GM19463 (cell line): ENCODE results near the gene PPAN.

Experiments
- ATAC-seq: cut with Tn5 transposase; IDR thresholded peaks from one replicate; pipeline ENCODE4 v1.9.1; 2021; ENCODE audit warnings: mild to moderate bottlenecking, moderate library complexity; ENCODE audit not compliant: unreplicated experiment

PPAN gene, protein sequence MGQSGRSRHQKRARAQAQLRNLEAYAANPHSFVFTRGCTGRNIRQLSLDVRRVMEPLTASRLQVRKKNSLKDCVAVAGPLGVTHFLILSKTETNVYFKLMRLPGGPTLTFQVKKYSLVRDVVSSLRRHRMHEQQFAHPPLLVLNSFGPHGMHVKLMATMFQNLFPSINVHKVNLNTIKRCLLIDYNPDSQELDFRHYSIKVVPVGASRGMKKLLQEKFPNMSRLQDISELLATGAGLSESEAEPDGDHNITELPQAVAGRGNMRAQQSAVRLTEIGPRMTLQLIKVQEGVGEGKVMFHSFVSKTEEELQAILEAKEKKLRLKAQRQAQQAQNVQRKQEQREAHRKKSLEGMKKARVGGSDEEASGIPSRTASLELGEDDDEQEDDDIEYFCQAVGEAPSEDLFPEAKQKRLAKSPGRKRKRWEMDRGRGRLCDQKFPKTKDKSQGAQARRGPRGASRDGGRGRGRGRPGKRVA

GRCh38 chr19:10106100-10106936, at the start of gene PPAN:
PPAN (plus strand) TSS chr19:10106362; CDS start chr19:10106395, 33 bp downstream.
- peak; percentile 50 for ATAC-seq

DNA sequence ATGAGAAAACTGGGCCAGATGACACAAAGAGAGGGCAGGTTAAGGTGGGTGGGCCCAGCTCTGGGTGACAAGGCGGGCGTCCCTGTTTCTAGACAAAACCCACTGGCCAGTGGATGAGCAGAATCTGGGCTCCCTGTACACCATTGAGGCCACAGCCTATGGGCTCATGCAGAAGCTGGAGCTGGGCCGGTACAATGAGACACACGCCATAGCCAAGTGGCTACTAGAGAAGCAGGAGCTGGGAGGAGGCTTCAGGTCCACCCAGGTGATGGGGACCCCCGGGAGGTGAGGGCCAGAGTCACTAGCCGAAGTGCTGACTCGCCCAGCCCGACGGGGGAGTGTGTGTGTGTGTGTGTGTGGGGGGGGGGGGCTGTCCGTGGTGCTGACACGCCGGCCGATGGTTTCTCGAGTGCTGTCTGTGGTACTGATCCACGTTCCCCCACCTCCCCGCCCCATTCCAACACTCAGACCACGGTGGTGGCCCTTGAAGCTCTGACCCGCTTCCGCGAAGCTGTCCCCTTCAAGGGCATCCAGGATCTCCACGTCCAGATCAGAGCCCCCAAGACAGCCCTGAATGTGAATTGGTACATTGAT, 44.3 kb upstream of the PPAN start:
- ATAC-seq = no peak

DNA sequence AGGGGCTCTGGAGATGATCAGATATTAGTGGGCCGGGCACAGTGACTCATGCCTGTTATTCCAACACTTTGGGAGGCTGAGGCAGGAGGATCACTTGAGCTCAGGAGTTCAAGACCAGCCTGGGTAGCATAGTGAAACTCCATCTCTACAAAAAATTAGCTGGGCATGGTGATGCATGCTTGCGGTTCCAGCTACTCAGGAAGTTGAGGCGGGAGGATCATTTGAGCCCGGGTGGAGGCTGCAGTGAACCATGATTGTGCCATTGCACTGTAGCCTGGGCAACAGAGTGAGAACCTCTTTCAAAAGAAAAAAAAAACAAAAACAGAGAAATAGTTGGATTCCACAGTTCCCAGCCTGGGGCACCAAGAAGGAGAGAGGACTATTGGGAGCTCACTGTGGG, 38.0 kb upstream of the PPAN start:
- no peak for ATAC-seq

DNA sequence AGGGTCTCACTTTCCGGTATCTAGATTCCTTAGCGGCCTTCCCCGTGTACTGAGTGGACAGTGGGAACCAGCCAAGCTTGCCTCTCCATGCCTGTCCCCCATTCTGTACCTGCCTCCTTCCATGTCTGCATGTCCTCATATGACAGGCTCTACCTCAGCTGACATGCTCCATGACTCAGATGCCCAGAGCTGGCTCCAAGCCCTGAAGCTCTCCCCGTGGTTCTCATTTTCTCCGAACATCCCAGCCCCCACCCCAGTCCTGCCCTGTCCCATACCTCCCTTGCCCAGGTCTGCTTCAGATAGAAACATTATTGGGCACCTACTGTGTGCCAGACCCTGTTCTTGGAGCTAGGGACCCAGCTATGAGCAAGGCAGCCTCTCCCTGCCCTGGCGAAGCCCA, 37.1 kb upstream of the PPAN start:
- no peak for ATAC-seq

GRCh38 chr19:10070730-10071446, 35.3 kb upstream of the PPAN start:
- ATAC-seq = no peak

GRCh38 chr19:10074153-10074552, 32.0 kb upstream of the PPAN start:
- ATAC-seq = no peak

- ATAC-seq = no peak
These were observed 29.6 kb upstream of the PPAN start for GRCh38 chr19:10076535-10076934.

GRCh38 chr19:10078329-10078728, 27.8 kb upstream of the PPAN start:
- ATAC-seq = no peak

DNA sequence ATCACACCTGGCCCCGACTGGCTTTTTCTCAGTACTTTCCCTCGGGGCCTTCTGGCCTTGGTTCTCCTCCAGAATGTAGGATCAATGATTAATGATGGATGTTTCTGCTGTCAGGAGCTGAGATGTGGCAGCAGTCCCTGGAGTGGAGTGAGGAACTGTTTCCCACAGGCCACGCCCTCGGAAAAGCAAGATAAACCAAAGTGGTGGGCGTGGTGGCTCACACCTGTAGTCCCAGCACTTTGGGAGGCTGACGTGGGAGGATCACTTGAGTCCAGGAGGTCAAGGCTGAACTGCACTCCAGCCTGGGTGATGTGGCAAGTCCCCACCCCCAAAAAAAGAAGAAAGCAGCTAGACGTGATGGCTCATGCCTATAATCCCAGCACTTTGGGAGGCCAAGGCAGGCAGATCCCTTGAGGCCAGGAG, 27.1 kb upstream of the PPAN start:
- no peak for ATAC-seq

DNA sequence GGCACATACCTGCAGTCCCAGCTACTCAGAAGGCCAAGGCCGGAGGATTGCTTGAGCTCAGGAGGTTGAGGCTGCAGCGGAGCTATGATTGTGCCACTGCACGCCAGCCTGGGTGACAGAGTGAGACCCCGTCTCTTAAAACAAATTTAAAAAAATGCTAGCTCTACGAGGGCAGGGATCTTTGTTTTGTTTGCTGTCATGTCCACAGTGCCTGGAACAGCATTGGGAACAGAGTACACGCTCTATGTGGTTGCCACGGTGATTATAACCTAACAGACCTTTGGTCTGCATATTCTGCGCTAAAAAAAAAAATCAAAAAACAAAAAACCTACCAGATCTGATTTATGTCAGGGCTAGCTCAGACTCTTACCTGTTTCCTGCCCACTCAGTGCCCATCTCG, 22.3 kb upstream of the PPAN start:
- ATAC-seq = no peak

DNA sequence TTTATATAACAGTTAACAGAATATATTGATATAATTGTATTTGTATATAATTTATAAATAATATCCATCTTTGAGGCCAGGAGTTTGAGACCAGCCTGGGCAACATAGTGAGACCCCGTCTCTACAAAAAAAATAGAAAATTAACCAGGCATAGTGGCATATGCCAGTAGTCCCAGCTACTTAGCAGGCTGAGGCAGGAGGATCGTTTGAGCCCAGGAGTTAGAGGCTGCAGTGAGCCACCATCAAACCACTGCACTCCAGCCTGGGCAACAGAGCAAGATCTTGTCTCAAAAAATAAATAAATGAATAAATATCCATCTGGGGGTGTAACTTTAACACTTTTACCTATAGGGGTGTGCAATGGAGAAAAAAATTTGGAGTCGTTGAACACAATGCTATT, 21.4 kb upstream of the PPAN start:
- ATAC-seq = no peak

DNA sequence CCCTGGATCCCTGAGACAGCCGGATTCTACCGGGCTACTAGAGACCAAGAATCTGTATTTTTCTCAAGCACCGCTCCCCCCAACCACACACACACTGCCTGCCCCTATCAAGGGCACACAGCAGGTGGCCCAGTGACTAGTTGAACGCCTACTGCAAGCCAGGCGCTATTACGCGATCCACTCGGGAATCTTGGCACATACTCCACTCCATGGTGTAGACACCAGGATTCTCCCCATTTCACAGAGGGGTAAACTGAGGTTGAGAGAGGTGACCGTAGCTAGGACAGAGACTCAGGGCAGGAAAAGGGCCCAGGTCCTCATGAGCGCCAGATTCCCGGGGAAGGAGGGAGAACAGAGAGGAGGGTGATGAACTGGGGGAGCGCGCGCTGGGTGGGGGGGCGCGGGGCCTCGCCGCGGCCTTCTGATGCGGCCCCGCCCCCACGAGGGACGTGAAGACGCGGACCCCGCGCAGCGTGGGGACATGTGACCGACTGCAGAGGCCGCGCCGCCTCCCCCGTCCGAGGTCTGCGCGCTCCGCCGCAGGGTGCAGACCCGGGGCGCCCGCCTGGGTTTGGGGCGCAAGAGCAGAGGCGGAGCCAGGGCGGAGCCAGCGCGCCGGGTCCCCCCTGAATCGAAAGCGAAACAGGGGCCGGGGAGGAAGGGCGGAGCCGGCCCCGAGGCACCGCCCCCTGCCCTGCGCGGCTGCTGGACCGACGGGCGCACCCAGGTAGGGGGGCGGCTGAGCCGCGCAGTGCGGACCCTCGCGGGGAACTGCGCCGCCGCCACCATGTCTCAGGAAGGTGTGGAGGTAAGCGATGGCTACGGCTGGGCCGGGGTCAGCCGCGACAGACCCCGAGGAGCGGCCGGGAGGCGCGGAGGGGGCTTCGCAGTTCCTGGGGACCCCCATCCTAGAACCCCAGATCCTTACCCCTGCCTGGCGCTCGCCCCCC, 20.2 kb upstream of the PPAN start, which contains the start of gene SHFL:
Gene SHFL, plus strand, starts transcription at position 677 of the 950 bp plus-strand sequence. Its CDS starts 111 bp downstream, at position 788.
- ATAC-seq = peak; percentile 89

GRCh38 chr19:10086591-10087192, 19.5 kb upstream of the PPAN start:
- no peak for ATAC-seq

GRCh38 chr19:10087296-10088061, 18.7 kb upstream of the PPAN start:
- ATAC-seq = no peak

- ATAC-seq = no peak
These were observed 17.1 kb upstream of the PPAN start for GRCh38 chr19:10088949-10089554.

DNA sequence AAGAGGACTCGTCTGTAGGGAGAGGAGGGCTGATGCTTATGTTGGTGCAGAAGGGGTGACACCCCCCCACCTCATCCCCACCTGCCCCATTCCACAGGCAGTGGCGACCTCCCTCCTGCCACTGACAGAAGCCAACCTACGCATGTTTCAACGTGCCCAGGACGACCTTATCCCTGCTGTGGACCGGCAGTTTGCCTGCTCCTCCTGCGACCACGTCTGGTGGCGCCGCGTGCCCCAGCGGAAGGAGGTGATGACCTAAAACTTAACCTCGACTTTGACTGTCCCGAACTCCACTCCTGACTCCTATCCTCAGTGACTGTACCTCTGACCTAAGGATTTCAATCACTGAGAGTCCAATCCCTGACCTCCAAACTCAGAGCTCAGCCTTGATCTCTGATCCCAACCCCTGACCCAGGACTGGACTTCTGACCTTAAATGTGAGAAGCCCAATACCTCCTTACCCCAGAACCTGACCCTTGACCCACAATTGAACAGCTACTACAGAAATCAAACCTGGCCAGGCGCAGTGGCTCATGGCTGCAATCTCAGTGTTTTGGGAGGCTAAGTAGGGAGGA, 16.3 kb upstream of the PPAN start:
- ATAC-seq = no peak

GRCh38 chr19:10091370-10091687, 14.8 kb upstream of the PPAN start:
- ATAC-seq = no peak
